ENCODE data around the gene HOXD8. TPM values are rescaled to one million over a fixed set of nuclear protein-coding genes. Genes with fewer than 3 reads are reported as not detected.

Gene HOXD8
- total and polyA plus RNA-seq, 2 of the 8 experiments (the other 6 are each of a cell fraction or from before 2014, with no cell fraction given), result not detected

DNA sequence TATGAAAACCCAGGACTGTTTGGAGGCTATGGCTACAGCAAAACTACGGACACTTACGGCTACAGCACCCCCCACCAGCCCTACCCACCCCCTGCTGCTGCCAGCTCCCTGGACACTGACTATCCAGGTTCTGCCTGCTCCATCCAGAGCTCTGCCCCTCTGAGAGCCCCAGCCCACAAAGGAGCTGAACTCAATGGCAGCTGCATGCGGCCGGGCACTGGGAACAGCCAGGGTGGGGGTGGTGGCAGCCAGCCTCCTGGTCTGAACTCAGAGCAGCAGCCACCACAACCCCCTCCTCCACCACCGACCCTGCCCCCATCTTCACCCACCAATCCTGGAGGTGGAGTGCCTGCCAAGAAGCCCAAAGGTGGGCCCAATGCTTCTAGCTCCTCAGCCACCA is 39.7 kb downstream of the HOXD8 start (continued):
- TF ChIP-seq, protein P1, sequence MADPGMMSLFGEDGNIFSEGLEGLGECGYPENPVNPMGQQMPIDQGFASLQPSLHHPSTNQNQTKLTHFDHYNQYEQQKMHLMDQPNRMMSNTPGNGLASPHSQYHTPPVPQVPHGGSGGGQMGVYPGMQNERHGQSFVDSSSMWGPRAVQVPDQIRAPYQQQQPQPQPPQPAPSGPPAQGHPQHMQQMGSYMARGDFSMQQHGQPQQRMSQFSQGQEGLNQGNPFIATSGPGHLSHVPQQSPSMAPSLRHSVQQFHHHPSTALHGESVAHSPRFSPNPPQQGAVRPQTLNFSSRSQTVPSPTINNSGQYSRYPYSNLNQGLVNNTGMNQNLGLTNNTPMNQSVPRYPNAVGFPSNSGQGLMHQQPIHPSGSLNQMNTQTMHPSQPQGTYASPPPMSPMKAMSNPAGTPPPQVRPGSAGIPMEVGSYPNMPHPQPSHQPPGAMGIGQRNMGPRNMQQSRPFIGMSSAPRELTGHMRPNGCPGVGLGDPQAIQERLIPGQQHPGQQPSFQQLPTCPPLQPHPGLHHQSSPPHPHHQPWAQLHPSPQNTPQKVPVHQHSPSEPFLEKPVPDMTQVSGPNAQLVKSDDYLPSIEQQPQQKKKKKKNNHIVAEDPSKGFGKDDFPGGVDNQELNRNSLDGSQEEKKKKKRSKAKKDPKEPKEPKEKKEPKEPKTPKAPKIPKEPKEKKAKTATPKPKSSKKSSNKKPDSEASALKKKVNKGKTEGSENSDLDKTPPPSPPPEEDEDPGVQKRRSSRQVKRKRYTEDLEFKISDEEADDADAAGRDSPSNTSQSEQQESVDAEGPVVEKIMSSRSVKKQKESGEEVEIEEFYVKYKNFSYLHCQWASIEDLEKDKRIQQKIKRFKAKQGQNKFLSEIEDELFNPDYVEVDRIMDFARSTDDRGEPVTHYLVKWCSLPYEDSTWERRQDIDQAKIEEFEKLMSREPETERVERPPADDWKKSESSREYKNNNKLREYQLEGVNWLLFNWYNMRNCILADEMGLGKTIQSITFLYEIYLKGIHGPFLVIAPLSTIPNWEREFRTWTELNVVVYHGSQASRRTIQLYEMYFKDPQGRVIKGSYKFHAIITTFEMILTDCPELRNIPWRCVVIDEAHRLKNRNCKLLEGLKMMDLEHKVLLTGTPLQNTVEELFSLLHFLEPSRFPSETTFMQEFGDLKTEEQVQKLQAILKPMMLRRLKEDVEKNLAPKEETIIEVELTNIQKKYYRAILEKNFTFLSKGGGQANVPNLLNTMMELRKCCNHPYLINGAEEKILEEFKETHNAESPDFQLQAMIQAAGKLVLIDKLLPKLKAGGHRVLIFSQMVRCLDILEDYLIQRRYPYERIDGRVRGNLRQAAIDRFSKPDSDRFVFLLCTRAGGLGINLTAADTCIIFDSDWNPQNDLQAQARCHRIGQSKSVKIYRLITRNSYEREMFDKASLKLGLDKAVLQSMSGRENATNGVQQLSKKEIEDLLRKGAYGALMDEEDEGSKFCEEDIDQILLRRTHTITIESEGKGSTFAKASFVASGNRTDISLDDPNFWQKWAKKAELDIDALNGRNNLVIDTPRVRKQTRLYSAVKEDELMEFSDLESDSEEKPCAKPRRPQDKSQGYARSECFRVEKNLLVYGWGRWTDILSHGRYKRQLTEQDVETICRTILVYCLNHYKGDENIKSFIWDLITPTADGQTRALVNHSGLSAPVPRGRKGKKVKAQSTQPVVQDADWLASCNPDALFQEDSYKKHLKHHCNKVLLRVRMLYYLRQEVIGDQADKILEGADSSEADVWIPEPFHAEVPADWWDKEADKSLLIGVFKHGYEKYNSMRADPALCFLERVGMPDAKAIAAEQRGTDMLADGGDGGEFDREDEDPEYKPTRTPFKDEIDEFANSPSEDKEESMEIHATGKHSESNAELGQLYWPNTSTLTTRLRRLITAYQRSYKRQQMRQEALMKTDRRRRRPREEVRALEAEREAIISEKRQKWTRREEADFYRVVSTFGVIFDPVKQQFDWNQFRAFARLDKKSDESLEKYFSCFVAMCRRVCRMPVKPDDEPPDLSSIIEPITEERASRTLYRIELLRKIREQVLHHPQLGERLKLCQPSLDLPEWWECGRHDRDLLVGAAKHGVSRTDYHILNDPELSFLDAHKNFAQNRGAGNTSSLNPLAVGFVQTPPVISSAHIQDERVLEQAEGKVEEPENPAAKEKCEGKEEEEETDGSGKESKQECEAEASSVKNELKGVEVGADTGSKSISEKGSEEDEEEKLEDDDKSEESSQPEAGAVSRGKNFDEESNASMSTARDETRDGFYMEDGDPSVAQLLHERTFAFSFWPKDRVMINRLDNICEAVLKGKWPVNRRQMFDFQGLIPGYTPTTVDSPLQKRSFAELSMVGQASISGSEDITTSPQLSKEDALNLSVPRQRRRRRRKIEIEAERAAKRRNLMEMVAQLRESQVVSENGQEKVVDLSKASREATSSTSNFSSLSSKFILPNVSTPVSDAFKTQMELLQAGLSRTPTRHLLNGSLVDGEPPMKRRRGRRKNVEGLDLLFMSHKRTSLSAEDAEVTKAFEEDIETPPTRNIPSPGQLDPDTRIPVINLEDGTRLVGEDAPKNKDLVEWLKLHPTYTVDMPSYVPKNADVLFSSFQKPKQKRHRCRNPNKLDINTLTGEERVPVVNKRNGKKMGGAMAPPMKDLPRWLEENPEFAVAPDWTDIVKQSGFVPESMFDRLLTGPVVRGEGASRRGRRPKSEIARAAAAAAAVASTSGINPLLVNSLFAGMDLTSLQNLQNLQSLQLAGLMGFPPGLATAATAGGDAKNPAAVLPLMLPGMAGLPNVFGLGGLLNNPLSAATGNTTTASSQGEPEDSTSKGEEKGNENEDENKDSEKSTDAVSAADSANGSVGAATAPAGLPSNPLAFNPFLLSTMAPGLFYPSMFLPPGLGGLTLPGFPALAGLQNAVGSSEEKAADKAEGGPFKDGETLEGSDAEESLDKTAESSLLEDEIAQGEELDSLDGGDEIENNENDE (IDR thresholded peaks at IDR 0.05; ENCODE audit: insufficient replicate concordance, low read length), result no peak
- TF ChIP-seq POU5F1 (IDR thresholded peaks at IDR 0.05; ENCODE audit: low read depth, low read length) (no peak), KDM5A (IDR thresholded peaks at IDR 0.05; ENCODE audit: low read length) (no peak), PHF8 (conservative IDR thresholded peaks at IDR 0.05; ENCODE audit: low read depth, low read length) (no peak), KDM1A (IDR thresholded peaks at IDR 0.05; ENCODE audit: borderline replicate concordance, low read length) (no peak), SUZ12 (IDR thresholded peaks at IDR 0.05; ENCODE audit: low read length) (no peak), SP2 (IDR thresholded peaks at IDR 0.05; ENCODE audit: low read length) (no peak), RAD21 (IDR thresholded peaks at IDR 0.05 in 1 of 2, conservative IDR thresholded peaks at IDR 0.05 in 1 of 2; ENCODE audit: low read depth in 2 of 2, low read length in 2 of 2) (no peak), BCL11A (IDR thresholded peaks at IDR 0.05; ENCODE audit: low read depth in 2 of 2, low read length in 2 of 2) (no peak), FOSL1 (IDR thresholded peaks at IDR 0.05; ENCODE audit: insufficient read depth, low read depth, low read length) (no peak)
